Measurements from ENCODE around the gene KLF7.

KLF7 gene

GRCh38 chr2:207107551-207107950 is 58.2 kb downstream of the KLF7 start:
- Mint-ChIP-seq H3K36me3 (ENCODE audit: low read depth) (peaks cover 39% of the 10 kb centered on the region), H3K27ac (peak overlapping the region in 2 of 3 experiments; percentile 24 to 29), H3K4me1 (no peaks in the 10 kb centered on the region), H3K4me3 (no peak overlapping the region), H3K27me3 (ENCODE audit: low read depth) (no peaks in the 10 kb centered on the region), H3K9me3 (no peaks in the 10 kb centered on the region)
- TF ChIP-seq, protein P1, sequence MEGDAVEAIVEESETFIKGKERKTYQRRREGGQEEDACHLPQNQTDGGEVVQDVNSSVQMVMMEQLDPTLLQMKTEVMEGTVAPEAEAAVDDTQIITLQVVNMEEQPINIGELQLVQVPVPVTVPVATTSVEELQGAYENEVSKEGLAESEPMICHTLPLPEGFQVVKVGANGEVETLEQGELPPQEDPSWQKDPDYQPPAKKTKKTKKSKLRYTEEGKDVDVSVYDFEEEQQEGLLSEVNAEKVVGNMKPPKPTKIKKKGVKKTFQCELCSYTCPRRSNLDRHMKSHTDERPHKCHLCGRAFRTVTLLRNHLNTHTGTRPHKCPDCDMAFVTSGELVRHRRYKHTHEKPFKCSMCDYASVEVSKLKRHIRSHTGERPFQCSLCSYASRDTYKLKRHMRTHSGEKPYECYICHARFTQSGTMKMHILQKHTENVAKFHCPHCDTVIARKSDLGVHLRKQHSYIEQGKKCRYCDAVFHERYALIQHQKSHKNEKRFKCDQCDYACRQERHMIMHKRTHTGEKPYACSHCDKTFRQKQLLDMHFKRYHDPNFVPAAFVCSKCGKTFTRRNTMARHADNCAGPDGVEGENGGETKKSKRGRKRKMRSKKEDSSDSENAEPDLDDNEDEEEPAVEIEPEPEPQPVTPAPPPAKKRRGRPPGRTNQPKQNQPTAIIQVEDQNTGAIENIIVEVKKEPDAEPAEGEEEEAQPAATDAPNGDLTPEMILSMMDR (IDR thresholded peaks at IDR 0.05; ENCODE audit: unreplicated experiment in 3 of 3) = no peak

- Mint-ChIP-seq H3K27me3 (ENCODE audit: low read depth) (no peaks in the 10 kb centered on the region), H3K4me3 (no peak overlapping the region), H3K36me3 (ENCODE audit: low read depth) (peaks cover 39% of the 10 kb centered on the region), H3K4me1 (no peaks in the 10 kb centered on the region), H3K9me3 (no peaks in the 10 kb centered on the region), H3K27ac (peak overlapping the region in 1 of 3 experiments; percentile 29)
- TF ChIP-seq, protein P1 (IDR thresholded peaks at IDR 0.05; ENCODE audit: unreplicated experiment in 3 of 3) = no peak
Measured at GRCh38 chr2:207107131-207107530, 58.6 kb downstream of the KLF7 start.

GRCh38 chr2:207103132-207103531 is 62.6 kb downstream of the KLF7 start:
- no peaks in the 10 kb centered on the region for H3K9me3 Mint-ChIP-seq
- no peaks in the 10 kb centered on the region for H3K4me1 Mint-ChIP-seq
- TF ChIP-seq, protein P1 (IDR thresholded peaks at IDR 0.05; ENCODE audit: unreplicated experiment in 3 of 3) = no peak

DNA sequence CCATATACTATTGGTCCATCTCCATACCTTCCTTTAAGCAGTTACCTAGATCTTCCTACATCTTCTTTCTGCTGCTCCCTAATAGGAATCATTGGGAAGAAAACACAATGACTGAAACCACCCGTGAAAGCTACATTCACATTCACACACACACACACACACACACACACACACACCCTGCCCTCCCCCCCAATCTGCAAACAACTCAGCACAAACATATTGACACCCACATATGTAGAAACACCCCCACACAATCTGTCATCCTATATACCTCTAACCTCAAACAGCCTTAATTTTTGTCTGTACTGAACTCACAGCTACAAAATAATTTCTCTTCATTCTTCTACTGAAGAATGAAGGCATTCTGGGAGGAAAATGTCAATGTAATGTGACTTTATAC is 63.8 kb downstream of the KLF7 start:
- Mint-ChIP-seq H3K27ac (no peak overlapping the region), H3K36me3 (ENCODE audit: low read depth) (peaks cover 38% of the 10 kb centered on the region), H3K9me3 (no peaks in the 10 kb centered on the region), H3K27me3 (ENCODE audit: low read depth) (no peaks in the 10 kb centered on the region), H3K4me3 (no peak overlapping the region), H3K4me1 (no peaks in the 10 kb centered on the region)
- TF ChIP-seq, protein P1 (IDR thresholded peaks at IDR 0.05; ENCODE audit: unreplicated experiment in 3 of 3) = no peak

More at GRCh38 chr2:207103132-207103531, 62.6 kb downstream of the KLF7 start:
- no peaks in the 10 kb centered on the region for H3K27me3 Mint-ChIP-seq (ENCODE audit: low read depth)
- H3K36me3 Mint-ChIP-seq (ENCODE audit: low read depth) = peaks cover 49% of the 10 kb centered on the region
- H3K27ac Mint-ChIP-seq = no peak overlapping the region
- H3K4me3 Mint-ChIP-seq = no peak overlapping the region

- Mint-ChIP-seq H3K27ac (no peak overlapping the region), H3K27me3 (ENCODE audit: low read depth) (no peaks in the 10 kb centered on the region), H3K36me3 (ENCODE audit: low read depth) (peaks cover 21% of the 10 kb centered on the region), H3K4me3 (no peak overlapping the region), H3K9me3 (no peaks in the 10 kb centered on the region), H3K4me1 (no peaks in the 10 kb centered on the region)
- TF ChIP-seq, protein P1 (IDR thresholded peaks at IDR 0.05; ENCODE audit: unreplicated experiment in 3 of 3) = no peak
Measured at GRCh38 chr2:207097278-207097677, 68.5 kb downstream of the KLF7 start.

DNA sequence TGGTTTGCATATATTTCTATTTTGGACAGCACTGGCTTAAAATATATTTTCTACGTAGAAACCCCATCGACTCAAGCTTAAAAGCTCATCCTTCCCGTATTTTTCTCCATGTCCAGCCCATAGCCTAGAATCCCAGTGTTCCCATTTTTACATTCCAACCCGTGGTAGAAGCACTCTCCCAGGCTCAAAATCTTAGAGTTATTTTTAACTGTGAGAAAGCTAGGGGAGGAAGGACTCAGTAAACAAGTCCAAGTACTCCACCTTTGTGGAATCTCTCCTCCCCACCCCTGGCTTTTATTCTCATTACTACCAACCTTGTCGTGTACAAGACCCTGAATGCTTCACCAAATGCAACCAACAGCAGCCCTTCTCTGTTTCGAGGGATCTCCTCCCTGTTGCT is 69.8 kb downstream of the KLF7 start:
- TF ChIP-seq, protein P1 (IDR thresholded peaks at IDR 0.05; ENCODE audit: unreplicated experiment in 3 of 3) = no peak
- Mint-ChIP-seq H3K4me1 (no peaks in the 10 kb centered on the region), H3K27me3 (ENCODE audit: low read depth) (no peaks in the 10 kb centered on the region), H3K27ac (no peak overlapping the region), H3K4me3 (no peak overlapping the region), H3K36me3 (ENCODE audit: low read depth) (peaks cover 17% of the 10 kb centered on the region), H3K9me3 (no peaks in the 10 kb centered on the region)
